ENCODE data around the gene TMIGD2. TPM values are rescaled to one million over a fixed set of nuclear protein-coding genes. Genes with fewer than 3 reads are reported as not detected.

Gene TMIGD2
- total RNA-seq, 2 donors from 2014 or later = not detected

- DNase-seq (ENCODE audit: low spot score) = no peak
- no peak overlapping the region for H3K27ac ChIP-seq
- TF ChIP-seq POLR2A (IDR thresholded peaks at IDR 0.05) (no peak), POLR2AphosphoS5 (IDR thresholded peaks at IDR 0.05) (no peak)
- 93% methylated on average over 18 of the region's 18 CpGs for WGBS
- H3K4me1 ChIP-seq (replicated peaks) = no peaks in the 10 kb centered on the region
- intact Hi-C loops (cut with DNase I) = loop anchor here (5.0 to 10.0 kb wide), 3 partner anchors 86 to 258 kb away; partner anchors contain the start of genes CHAF1A and SH3GL1
- no peak overlapping the region for H3K4me3 ChIP-seq
- H3K27me3 ChIP-seq (replicated peaks; ENCODE audit: insufficient read depth) = no peaks in the 10 kb centered on the region
- H3K9me3 ChIP-seq = no peaks in the 10 kb centered on the region
- peaks cover 0 to 7% of the 10 kb centered on the region in 2 donors for H3K36me3 ChIP-seq
These were observed 35.8 kb downstream of the TMIGD2 start for GRCh38 chr19:4266253-4267000.

- intact Hi-C loops (cut with DNase I) = loop anchor here (5.0 to 10.0 kb wide), 3 partner anchors 87 to 260 kb away; partner anchors contain the start of genes CHAF1A and SH3GL1
- H3K36me3 ChIP-seq = peaks cover 0 to 7% of the 10 kb centered on the region in 2 donors
These were observed 37.4 kb downstream of the TMIGD2 start for GRCh38 chr19:4264812-4265211.

GRCh38 chr19:4260613-4261191, 41.5 kb downstream of the TMIGD2 start:
- TF ChIP-seq POLR2AphosphoS5 (IDR thresholded peaks at IDR 0.05) = no peak
- TF ChIP-seq POLR2A (IDR thresholded peaks at IDR 0.05) = no peak
- no peak for TF ChIP-seq CTCF (IDR thresholded peaks at IDR 0.05)
- Histone ChIP-seq H3K9me3 (no peaks in the 10 kb centered on the region), H3K27me3 (replicated peaks; ENCODE audit: insufficient read depth) (no peaks in the 10 kb centered on the region), H3K4me1 (replicated peaks) (no peaks in the 10 kb centered on the region), H3K36me3 (peaks cover 7 to 12% of the 10 kb centered on the region in 2 donors), H3K4me3 (no peak overlapping the region), H3K27ac (no peak overlapping the region)
- 95% methylated on average over 11 of the region's 11 CpGs for WGBS
- no peak for DNase-seq (ENCODE audit: low spot score)
- intact Hi-C loops (cut with DNase I) = loop anchor here (10.0 kb wide), 2 partner anchors 144 to 264 kb away; partner anchors contain the start of genes CHAF1A and SH3GL1

More at GRCh38 chr19:4264812-4265211, 37.4 kb downstream of the TMIGD2 start:
- H3K9me3 ChIP-seq = no peaks in the 10 kb centered on the region
- no peak for DNase-seq (ENCODE audit: low spot score)
- H3K27ac ChIP-seq = no peak overlapping the region
- TF ChIP-seq POLR2A (IDR thresholded peaks at IDR 0.05) (no peak), POLR2AphosphoS5 (IDR thresholded peaks at IDR 0.05) (no peak), CTCF (IDR thresholded peaks at IDR 0.05) (no peak)
- H3K4me1 ChIP-seq (replicated peaks) = no peaks in the 10 kb centered on the region
- H3K27me3 ChIP-seq (replicated peaks; ENCODE audit: insufficient read depth) = no peaks in the 10 kb centered on the region
- no peak overlapping the region for H3K4me3 ChIP-seq
- 68% methylated on average over 4 of the region's 4 CpGs for WGBS

DNA sequence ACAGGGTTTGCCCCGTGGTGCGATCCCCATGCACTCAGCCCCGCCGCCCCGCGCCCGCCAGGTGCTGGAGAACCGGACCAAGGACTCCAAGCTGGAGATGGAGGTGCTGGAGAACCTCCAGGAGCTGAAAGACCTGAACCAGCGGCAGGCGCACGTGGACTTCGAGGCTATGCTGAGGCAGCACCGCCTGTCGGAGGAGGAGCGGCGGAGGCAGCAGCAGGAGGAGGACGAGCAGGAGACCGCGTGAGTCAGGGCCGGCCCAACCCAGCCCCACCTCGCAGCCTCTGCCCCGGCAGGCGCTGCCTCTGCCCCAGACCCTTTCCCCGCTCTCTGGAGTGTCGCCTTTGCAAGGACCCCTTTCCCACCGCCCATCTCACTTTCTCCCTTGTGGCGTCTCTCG, 44.0 kb downstream of the TMIGD2 start:
- Histone ChIP-seq H3K4me3 (no peak overlapping the region), H3K4me1 (replicated peaks) (no peaks in the 10 kb centered on the region), H3K27ac (no peak overlapping the region), H3K27me3 (replicated peaks; ENCODE audit: insufficient read depth) (no peaks in the 10 kb centered on the region), H3K9me3 (no peaks in the 10 kb centered on the region), H3K36me3 (peaks cover 12% of the 10 kb centered on the region in 2 donors)
- 94% methylated on average over 28 of the region's 28 CpGs for WGBS
- TF ChIP-seq CTCF (IDR thresholded peaks at IDR 0.05) (no peak), POLR2AphosphoS5 (IDR thresholded peaks at IDR 0.05) (no peak)
- DNase-seq (ENCODE audit: low spot score) = no peak
- intact Hi-C loops (cut with DNase I) = no loop called here

DNA sequence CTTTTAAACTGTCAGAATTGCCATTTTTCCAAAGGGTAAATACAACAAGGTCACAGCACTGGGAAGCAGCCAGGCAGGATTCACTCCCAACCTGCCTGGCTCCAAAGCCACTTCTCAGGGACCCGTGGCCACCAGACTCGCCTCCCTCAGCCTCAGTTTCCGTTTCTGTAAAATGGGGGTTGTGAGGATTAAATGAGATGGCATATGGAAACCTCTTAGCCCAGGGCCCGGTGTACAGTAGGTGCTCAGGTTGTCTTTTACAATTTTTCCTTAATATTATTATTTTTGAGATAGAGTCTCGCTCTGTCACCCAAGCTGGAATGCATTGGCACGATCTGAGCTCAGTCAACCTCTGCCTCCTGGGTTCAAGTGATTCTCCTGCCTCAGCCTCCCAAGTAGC, 45.2 kb downstream of the TMIGD2 start:
- Histone ChIP-seq H3K27ac (no peak overlapping the region), H3K9me3 (no peaks in the 10 kb centered on the region), H3K27me3 (replicated peaks; ENCODE audit: insufficient read depth) (no peaks in the 10 kb centered on the region), H3K4me3 (no peak overlapping the region), H3K4me1 (replicated peaks) (no peaks in the 10 kb centered on the region), H3K36me3 (peaks cover 12% of the 10 kb centered on the region in 2 donors)
- intact Hi-C loops (cut with DNase I) = no loop called here
- WGBS = 88% methylated on average over 6 of the region's 6 CpGs
- TF ChIP-seq CTCF (IDR thresholded peaks at IDR 0.05) = no peak
- TF ChIP-seq POLR2AphosphoS5 (IDR thresholded peaks at IDR 0.05) = no peak
- TF ChIP-seq POLR2A (IDR thresholded peaks at IDR 0.05) = no peak
- DNase-seq (ENCODE audit: low spot score) = no peak
